ENCODE measurements around the gene L3MBTL3.

- TF ChIP-seq ZFX (IDR thresholded peaks at IDR 0.05) (no peak), CTCF (conservative IDR thresholded peaks at IDR 0.05) (no peak)
These were observed 15.6 kb downstream of the L3MBTL3 start for GRCh38 chr6:130033949-130034348.
